ENCODE data around the gene DBNDD2.

The DBNDD2 gene

DNA sequence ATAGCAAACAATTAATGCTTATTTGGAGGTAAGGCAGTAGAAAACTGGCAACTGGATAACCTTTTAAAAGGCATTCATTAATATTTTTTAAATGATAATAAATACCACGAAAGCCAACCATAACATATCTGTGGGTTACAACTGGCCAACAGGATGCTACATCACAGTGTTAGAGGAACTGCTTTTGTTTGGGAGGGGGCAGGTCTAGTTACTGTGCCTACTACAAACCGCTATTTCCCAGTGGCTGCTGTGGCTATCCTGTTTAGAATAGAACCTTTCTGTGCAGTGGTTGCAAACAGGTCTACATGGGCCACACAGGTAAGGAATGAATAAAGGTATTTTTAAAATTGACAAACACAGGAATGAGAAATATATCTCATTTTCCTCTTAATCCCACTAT is 8.8 kb downstream of the DBNDD2 start:
- no peak for DNase-seq (ENCODE audit: low spot score)

DNA sequence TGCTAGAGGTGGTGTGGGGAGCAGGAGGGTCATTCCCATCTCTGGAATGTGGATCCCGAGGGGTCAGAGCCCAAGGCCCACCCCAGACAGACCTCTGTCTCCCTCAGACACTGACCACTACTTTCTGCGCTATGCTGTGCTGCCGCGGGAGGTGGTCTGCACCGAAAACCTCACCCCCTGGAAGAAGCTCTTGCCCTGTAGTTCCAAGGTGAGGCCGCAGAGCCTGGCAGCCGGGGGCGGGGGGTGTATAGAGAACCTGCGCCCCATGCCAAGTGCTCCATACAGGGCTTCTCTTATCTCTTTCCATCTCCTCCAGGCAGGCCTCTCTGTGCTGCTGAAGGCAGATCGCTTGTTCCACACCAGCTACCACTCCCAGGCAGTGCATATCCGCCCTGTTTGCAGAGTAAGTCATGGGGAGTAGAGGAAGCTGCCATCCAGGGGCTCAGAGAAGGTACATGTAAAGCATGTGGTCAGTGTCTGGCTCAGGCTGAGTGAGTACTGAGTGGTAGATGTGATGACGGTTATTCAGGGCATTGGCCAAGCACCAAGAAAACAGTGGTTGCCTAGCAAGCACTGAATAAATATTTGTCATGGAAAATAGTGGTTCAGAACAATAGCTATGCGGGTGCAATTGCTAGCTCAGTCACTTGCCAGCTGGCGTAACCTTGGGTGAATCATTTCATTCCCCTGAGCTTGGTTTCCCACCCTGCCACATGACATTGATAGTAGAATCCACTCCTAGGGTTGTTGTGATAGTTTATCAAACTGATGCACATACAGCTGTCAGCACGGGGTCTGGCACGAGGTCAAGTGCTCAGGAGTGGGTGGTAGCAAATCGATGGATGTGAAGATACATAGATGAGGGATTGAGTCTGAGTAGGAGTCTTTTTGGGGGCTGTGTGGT is 11.4 kb downstream of the DBNDD2 start:
- no peak for DNase-seq (ENCODE audit: low spot score)

DNA sequence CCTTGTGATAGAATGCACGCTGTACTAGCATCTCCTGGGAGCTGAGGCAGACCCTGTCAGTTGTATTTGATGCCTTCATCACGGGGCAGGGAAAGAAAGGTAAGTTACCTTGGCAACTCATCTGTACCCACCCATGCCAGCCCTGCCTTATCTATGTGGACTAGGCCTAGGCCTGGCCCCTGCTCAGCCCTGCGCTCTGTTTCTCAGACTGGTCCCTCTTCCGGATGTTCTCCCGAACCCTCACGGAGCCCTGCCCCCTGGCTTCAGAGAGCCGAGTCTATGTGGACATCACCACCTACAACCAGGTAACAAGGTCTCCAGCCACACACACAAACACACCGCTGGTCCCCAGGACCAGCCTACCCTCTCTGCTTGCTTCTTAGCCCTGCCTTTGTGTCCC is 12.0 kb downstream of the DBNDD2 start:
- DNase-seq (ENCODE audit: low spot score) = no peak

DNA sequence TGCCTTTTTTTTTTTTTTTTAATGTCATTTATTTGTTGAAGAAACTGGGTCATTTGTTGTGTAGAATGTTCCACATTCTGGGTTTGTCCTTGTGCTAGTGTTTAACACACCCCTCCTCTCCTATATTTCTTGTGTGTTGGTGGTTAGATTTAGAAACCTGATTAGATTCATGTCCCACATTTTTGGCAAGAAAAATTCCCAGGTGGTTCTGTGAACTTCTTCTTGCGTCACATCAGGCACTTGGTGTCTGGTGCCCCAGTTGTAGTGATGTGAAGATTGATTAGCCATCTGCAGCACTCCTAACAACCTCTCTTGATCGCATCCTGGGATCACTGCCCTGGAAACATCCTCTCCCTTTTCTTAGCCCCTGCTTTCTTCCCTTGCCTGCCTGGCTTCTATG is 15.6 kb downstream of the DBNDD2 start:
- no peak for DNase-seq (ENCODE audit: low spot score)

DNA sequence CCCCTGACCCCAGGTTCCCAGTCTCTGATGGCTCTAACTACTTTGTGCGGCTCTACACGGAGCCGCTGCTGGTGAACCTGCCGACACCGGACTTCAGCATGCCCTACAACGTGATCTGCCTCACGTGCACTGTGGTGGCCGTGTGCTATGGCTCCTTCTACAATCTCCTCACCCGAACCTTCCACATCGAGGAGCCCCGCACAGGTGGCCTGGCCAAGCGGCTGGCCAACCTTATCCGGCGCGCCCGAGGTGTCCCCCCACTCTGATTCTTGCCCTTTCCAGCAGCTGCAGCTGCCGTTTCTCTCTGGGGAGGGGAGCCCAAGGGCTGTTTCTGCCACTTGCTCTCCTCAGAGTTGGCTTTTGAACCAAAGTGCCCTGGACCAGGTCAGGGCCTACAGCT is 17.5 kb downstream of the DBNDD2 start:
- no peak for DNase-seq (ENCODE audit: low spot score)

DNA sequence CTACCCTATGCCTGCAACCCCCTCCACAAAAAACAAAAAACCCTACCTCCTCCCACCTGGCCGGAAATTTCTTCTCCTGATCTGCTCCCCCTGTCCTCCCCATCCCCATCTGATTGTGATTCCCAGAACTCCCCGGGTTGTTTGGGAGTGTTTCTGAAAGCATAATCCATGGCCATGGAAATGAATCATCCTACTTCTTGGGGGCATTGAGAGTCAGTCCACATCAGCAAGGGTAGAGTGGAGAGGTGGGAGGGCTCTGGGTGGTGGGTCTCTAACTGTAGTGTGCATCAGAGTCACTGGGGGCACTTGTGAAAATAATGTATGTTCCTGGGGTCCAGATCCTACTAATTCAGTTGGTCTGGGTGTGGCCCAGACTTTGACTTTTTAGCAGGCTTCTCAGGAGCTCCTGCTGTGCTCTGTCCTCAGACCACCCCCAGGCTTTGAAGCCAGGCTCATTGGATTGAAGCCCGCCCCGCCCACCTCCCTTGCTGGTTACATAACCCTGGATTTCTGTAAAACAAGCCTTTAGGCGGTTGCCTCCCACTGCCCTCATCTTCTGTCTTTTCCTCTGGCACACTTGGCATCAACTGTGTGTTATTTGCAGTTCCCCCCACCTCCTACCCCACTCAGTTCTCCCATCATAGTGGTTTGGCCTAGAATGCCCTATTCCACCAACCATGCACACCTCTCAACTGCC is 18.4 kb downstream of the DBNDD2 start:
- DNase-seq (ENCODE audit: low spot score) = no peak

DNA sequence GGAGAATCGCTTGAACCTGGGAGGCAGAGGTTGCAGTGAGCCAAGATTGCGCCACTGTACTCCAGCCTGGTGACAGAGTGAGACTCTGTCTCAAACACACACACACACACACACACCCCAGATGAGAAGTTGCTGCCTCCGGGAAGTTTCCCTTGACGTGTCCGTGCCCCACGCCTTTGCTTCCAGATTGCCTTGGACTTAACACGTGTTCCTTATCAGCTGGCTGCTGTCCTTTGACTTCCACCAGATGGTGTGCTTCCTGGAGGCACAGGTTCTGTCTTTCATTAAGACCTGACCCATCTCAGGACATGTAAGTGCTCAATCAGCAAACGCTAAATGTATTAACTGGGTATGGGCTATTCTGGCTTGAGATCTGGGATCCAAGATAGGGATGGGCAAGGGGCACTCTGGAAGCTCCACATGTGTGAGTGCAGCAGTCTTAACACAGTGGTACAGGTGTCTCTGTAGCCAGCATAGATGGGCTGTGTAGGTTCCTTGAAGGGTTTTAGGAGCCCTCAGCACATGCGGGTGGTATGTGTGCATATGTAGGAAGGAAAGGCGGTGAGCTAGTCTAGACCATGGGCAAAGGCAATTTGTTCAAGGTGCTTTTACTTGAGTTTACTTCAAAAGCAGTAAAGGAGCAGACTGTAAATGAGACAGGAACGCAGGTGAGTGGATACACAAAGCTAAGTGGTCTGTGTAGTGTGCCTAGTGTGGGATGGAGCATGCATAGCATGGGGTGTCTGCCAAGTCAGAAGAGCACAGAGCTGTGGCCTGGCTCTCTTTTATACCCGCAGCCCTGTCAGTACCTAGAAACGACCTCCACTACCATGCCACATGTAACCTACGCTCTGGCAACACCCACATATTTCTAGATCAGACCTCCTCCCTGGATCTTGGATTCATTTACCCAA is 19.4 kb downstream of the DBNDD2 start:
- no peak for DNase-seq (ENCODE audit: low spot score)

DNA sequence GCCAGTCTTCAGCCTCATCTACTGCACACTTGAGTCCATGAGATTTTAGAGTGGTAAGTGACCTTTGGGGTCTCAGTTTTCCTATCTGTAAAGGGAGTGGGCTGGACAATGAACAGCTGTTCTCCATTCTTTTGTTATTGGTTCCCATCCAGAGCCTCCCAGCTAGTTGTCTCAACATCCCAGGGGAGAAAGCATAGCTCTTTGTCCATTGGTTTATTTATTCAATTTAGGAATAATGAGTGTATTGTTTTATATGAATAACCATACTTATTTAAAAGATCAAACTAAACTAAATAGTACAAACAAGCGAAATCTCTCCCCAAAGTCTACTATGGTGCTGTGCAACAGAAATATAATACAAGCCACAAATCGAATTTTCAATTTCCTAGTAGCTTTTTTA is 21.5 kb downstream of the DBNDD2 start:
- DNase-seq (ENCODE audit: low spot score) = no peak

DNA sequence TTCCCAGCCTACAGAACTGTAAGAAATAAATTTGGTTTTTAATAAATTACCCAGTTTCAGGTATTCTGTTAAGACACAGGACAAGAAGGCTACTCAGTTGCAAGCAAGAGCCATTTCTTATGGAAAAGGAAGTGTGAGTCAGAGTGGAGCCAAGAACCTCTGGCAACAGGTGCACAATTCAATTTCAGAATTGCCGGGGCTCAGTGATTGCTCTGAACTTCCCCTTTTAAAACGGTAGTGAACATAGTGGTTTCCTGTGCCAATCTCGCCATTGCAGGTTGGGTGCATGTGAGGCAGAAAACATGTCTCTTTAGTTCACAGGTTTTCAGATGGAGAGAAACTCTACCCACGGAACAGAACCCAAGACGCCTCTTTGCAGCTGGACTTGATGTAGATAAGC is 24.2 kb downstream of the DBNDD2 start:
- no peak for DNase-seq (ENCODE audit: low spot score)

DNA sequence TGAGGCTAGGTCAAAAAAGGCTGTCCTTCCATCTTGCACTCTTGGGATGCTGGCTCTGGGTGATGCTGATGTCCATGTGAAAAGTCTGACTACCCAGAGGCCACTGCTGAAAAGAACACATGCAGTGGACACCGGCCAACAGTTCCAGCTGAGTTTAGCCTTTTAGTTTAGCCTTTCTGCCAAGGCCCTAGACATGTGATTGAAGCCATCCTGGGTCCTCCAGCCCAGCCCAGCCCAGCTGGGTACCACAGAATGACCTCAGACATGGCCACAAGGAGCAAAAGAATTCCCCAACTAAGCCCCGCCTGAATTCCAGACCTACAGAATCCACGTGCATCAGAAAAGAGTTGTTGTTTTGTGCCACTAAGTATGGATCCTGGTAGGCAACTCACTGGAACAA is 25.2 kb downstream of the DBNDD2 start:
- no peak for DNase-seq (ENCODE audit: low spot score)

DNA sequence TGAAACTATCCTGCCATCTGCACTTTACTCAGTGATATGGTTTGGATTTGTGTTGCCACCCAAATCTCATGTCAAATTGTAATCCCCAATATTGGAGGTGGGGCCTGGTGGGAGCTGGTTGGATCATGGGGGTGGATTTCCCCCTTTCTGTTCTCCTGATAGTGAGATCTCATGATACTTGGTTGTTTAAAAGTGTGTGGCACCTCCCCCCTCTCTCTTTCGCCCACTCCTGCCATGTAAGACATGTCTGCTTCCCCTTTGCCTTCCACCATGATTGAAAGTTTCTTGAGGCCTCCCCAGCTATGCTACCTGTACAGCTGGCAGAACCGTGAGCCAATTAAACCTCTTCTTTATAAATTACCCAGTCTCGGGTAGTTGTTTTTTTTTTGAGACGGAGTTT is 25.9 kb downstream of the DBNDD2 start:
- DNase-seq (ENCODE audit: low spot score) = no peak

DNA sequence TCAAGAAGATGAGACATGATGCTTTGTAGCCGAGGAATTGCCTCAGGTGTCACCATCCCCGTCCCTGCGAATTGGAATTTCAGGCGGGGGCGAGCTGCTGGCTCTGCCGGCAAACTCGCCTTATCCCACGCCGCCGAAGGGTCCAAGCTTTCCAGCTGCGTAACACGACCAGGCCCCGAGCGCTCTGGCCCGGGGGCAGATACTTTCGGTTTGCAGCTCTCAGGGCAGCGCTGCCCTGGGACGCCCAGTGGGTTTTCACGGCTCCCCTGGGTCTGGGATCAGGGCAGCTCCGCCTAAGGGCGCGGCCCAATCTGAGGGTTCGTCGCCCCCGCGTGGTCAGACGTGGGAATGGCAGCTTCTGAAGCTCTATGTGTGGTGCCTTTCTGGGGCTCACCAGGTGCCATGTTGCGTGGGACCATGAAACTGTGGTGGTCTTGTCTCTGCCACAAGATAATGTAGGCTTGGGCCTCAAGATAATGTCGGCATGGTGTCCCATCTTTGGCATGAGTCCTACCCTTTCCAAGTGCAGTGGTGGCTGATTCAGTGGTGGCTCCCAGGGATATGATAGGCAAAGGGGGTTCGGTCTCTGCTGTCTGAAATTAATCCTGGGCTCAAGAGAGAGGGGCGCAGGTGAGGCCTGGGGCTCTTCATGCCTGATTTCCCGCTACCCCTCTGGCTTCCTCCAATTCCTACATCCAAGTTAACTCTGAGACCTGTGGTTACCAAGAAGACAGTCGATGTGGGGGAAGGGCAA is 28.8 kb downstream of the DBNDD2 start:
- peak; percentile 89 for DNase-seq (ENCODE audit: low spot score)

DNA sequence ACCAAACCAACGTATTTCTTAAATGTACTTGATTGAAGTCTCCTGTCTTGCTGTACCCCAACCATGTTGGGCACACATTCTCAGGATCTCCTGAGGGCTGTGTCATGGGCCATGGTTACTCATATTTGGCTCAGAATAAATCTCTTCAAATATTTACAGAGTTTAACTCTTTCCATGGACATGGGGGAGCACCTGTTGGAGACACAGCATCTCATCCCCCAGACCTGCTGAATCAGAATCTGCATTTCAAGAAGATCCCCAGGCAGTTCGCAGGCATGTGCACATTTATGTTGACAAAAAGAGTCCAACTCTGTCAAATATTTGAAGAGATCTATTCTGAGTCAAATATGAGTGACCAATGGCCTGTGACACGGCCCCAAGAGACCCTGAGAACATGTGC is 32.3 kb downstream of the DBNDD2 start:
- DNase-seq (ENCODE audit: low spot score) = no peak

DNA sequence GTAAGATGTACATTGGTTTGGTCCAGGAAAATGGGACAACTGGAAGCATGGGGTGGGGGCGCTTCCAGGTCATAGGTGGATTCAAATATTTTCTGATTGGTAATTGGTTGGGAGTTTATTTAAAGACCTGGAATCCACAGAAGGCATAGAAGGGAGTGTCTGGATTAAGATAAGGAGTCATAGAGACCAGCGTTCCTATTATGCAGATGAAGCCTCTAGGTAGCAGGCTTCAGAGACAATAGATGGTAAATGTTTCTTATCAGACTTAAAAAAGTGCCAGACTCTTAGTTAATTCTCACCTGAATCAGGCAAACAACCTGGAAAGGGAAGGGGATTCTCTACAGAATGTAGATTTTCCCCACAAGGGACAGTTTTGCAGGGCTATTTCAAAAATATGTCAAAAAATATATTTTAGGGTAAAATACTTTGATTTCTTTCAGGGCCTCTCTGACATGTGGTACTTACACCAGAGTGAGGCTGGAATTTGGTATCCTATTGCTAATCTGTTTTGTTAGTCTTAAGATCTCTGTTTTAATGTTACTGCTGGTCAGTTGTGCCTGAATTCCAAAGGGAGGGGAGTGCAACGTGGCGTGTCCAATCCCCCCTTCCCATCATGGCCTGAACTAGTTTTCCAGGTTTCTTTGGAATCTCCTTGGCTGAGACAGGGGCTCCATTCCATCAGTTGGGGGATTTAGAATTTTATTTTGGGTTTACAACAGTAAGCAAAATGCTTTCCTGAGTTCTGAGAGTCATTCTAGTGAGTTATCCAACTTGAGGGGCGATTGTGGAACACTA is 33.0 kb downstream of the DBNDD2 start:
- DNase-seq (ENCODE audit: low spot score) = no peak

DNA sequence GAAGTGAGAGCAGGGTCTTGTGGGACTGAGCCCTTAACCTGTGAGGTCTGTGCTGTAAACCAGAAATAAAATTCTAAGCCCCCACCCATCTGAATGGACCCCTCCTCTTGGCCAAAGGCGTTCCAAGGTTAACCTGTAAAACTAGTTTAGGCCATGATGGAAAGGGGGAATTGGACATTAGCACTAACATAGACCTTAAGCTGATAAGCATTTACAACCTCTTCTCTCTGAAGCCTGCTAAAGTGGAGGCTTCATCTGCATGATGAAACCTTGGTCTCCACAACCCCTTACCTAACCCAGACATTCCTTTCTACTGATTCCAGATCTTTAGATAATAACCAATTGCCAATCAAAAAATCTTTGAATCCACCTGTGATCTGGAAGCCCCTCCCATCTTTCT is 33.7 kb downstream of the DBNDD2 start:
- no peak for DNase-seq (ENCODE audit: low spot score)

DNA sequence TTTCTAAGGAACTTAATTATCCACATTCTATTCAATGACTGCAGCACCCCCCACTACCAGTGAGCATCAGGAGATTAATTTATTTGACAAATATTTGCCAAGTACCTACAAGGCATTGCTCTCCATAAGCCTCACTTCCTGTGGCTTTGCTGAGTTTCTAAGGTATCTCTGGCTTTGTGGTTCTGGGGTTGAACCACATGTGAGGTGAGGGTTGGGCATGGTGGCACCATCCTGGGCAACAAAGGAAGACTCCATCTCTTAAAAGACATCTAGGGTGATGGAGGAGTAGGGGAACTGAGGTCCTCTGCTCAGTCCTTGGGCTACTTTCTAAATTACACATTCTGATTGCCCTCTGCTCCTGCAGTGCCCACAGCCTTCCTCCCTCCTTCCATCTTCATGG is 36.0 kb downstream of the DBNDD2 start:
- DNase-seq (ENCODE audit: low spot score) = no peak

DNA sequence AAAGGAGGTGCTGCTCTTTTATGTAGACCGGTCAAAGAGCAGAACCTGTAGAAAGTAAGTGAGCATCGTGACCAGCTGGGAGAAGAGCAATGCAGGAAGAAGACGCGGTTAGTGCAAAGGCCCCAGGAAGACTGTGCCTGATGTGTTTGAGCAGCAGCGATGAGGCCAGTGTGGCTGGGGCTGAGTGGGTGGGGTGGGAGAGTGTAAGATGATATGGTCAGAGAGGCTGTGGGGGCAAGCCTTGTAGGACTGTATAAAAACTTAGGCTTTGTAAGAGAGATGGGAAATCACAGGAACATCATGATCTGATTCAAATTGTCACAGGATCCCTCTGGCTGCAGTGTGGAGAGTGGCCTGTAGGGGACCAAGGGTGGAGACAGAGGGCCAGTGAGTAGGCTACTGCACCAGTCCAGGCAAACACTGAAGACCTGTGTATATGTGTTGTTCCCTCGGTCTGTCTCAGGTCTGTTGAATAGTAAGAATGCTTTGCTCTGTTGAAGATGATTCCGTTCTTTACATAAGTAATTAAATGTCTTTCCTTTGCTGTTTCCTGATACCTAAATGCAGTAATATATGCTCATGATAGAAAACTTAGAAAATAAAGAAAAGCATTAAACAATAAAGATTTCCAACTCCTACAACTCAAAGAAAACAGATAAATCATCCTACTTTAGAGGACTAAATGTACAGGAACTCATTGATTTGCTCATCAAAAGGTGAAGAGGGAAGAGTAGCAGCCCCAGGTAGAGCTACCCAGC is 37.9 kb downstream of the DBNDD2 start:
- peak; percentile 71 for DNase-seq (ENCODE audit: low spot score)

DNA sequence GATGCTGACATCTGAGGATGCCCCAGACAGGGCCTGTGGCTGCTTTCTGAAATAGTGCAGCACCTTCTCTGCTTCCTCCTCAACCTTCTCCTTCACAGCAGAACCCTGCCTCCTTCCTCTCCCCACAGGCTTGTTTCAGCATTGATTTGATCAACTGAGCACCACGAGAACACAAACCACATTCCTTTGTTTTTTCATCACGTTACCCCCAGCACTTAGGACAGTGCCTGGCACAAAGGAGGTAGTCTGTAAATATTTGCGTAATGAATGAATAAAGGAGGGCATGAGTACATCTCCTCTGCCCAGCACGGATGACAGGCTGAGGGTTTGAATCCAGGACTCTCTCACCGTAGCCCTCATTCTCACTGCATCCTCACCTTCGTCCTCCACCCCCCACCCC is 40.2 kb downstream of the DBNDD2 start:
- DNase-seq (ENCODE audit: low spot score) = no peak

DNA sequence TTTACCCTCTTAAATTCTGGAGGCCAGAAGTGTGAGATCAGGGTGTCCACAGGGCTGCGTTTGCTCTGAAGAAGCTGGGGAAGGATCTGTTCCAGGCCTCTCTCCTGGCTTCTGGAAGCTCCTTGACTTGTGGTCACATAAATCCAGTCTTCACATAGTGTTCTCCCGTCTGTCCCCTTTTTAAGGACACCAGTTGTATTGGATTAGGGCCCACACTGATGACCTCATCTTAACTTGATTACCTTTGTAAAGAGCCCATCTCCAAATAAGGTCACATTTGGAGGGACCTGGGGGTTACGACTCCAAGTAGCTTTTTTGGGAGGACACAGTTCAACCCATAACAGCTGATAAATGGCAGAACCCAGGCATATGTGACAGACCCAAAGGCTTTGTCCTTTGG is 41.4 kb downstream of the DBNDD2 start:
- DNase-seq (ENCODE audit: low spot score) = no peak

DNA sequence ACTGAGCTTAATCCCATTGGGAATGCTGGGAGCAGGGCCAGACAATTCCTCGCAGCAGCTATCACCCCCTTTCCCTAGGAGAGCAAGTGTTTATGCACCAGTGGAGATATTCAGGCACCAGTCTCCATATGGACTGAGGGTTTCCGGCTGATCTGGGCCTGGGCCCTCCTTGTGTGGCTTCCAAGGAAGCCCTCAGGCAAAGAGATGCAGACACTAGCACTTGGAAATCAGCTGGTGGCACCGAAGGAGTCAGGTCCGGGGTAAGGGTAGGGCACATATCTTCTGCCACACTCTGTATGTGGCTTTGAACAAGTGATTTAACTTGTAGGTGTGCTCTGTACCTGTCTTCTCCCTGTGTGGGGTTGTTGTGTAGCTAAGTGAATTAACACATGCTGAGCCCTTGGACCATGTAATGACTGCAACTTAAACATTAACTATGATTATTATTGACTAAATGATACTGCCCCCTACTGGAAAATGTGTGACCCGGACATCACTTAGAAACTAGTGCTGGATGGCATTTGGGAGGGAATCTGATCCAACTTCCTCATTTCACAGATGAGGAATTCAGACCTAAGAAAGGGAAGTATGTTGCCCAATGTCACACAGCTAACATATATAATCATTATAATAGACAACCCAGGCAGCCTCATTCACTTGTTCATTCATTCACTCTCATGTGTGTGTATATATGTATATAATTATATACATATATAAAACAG is 42.2 kb downstream of the DBNDD2 start:
- no peak for DNase-seq (ENCODE audit: low spot score)
